GM12874 (cell line): ENCODE measurements around the gene YY2.

Experiments
- CTCF ChIP-seq: IDR thresholded peaks from 2 replicates; pipeline ENCODE4 v1.5.1; 2011; ENCODE audit warnings: low read depth, mild to moderate bottlenecking, control low read depth, low read length, moderate library complexity; ENCODE audit not compliant: insufficient read depth

The YY2 gene

DNA sequence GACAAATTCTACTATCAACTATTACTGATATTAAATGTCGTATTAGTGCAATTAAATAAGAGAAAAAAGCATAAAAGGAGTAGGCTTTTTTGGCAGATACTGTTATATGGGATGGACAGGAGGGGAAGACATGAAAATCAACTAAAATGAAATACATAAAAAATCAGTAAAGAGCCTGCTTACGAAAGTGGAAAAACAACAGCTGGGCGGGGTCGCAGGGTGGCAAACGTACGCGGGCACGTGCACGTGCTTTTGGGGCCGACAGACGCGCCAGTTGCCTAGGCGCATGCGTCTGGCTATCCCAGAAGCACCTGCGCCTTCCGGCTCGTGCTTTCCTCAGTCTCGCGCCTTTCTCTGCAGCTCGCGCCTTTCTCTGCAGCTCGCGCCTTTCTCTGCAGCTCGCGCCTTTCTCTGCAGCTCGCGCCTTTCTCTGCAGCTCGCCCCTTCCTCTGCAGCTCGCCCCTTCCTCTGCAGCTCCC, at the start of gene YY2:
YY2 (plus strand) TSS at position 51 of the 479 bp plus-strand sequence. CDS start 498 bp downstream, outside the sequence.
- no peak for TF ChIP-seq CTCF

DNA sequence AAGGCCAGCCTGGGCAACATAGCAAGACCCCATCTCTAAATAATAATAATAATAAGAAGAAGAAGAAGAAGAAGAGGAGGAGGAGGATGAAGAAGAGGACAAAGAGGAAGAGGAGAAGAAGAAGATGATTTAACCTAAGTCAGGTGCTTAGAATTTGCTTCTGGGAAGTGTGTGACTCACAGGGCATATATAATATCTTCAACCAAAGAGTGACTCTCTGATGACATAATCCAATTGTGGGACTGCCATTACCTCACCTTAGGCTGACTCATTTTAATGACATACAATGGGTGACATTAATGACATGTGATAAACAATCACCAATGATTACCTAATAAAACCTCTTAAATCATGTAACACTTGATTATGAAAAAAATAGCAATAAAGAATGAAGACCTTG, 49.1 kb upstream of the YY2 start:
- TF ChIP-seq CTCF = no peak

- TF ChIP-seq CTCF = no peak
Observed at GRCh38 chrX:21811832-21812231, 44.0 kb upstream of the YY2 start.

GRCh38 chrX:21812628-21813027, 43.2 kb upstream of the YY2 start:
- TF ChIP-seq CTCF = no peak

- no peak for TF ChIP-seq CTCF
Observed at GRCh38 chrX:21813612-21814368, 42.0 kb upstream of the YY2 start.

GRCh38 chrX:21816136-21816535, 39.7 kb upstream of the YY2 start:
- TF ChIP-seq CTCF = no peak

DNA sequence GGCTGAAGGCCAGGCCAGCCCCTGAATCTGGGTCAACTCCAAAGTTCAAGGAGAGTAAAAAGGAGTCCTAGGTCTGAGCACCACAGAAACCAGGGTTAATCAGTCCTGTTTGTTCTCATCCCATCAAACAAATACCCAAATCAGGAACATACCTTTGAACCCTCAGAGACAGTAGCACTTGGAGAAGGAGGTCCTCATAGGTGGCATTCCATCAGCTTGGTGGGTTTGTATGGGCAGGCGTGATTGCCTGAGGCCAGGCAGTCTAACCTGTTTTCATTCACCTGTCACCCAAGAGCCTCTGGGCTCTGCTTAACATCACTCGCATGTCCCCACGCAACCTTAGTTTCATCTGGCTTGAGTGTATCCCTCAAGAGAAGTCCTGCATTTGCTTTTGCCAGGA, 33.9 kb upstream of the YY2 start:
- TF ChIP-seq CTCF = no peak

DNA sequence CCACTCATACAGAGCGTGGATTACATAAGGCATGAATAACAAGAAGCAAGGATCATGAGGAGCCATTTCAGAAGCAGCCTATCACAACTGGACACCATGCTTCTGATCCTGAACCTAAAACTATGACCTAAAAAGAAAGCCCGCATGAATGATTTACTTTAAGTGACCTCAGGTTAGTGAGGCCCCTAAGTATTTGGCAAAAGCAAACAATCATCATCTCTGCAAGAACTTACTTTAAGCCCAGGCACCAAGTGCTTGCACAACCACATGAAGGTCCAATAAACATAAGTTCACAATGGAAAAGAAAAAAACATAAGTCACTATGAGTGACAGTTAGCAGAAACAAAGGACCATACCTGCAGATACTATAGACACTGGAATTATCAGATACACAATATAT, 24.3 kb upstream of the YY2 start:
- TF ChIP-seq CTCF = no peak
